ENCODE data around the gene ATXN7. TPM values are rescaled to one million over a fixed set of nuclear protein-coding genes. Genes with fewer than 3 reads are reported as not detected.

Gene ATXN7
- polyA plus RNA-seq, 1 donor from 2014 or later: 6.7 TPM

DNA sequence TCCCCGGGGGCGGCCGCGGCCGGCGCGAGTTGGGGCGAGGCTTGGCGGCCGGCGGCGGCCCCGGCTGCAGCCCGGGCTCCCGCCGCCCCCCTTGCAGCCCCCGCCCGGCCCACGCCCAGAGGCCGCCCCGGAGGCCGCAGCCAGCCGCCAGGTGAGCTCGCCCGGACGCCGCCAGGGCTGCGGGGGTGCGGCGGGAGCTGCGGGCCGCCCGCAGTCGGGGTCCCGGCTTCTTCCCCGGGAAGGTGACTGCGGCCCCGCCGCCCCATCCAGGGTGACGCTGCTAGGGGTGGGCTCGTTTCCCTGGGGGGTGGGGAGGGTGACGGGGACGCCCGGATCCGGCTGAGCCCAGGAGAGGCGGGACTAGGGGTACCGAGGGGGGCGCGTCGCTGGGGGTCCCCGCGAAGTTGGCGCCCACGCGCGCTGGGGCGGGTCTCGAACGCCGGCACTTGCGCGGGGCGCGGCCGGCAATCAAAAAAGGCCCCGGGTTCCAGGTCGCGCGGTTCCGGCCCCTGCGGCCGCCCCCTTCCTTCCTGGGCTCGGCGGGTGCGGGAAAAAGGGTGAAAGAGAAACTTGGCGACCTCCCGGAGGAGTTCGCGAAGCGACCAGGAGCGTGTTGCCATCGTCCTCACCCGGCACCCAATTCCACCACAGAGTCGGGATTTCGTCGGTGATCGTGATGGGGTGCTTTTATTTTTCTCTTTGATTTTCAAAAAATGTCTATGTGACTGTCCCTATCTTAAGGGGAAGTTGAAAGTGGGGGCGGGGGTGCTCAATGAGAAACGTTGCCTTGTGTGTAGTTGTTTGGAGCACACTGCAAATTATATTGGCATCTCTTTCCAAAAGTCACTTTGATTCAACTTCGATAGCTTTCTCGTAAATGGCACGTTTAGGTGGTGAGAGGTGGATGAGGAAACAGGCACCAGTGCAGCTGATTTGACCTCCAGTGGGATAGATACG, 619 bp downstream of the ATXN7 start:
- Histone ChIP-seq H3K36me3 (ENCODE audit: insufficient read depth, low read length) (no peaks in the 10 kb centered on the region), H3K9ac (ENCODE audit: low read length) (peak overlapping the region; percentile 68), H3K27ac (ENCODE audit: low read length) (no peak overlapping the region), H3F3A (ENCODE audit: insufficient read depth, low read length, poor library complexity, severe bottlenecking) (no peaks in the 10 kb centered on the region), H3K4me2 (ENCODE audit: low read length) (peak overlapping the region; percentile 12), H4K20me1 (ENCODE audit: insufficient read depth) (no peaks in the 10 kb centered on the region), H3K4me3 (ENCODE audit: low read length) (peak overlapping the region; percentile 80), H3K9me2 (ENCODE audit: insufficient read depth, low read length) (no peaks in the 10 kb centered on the region), H3K79me2 (replicated peaks; ENCODE audit: insufficient read depth, low read length) (peaks cover 20% of the 10 kb centered on the region), H3K27me3 (ENCODE audit: insufficient read depth, low read depth, low read length) (no peaks in the 10 kb centered on the region), H3K9me3 (ENCODE audit: low read length) (no peaks in the 10 kb centered on the region), H2AFZ (ENCODE audit: low read depth, low read length) (peak overlapping the region; percentile 52)
- TF ChIP-seq POLR2AphosphoS5 (IDR thresholded peaks at IDR 0.05) (peak; percentile 3), SMC3 (conservative IDR thresholded peaks at IDR 0.05; ENCODE audit: poor library complexity) (no peak), MXI1 (conservative IDR thresholded peaks at IDR 0.05; ENCODE audit: poor library complexity, severe bottlenecking) (peak; percentile 22)

DNA sequence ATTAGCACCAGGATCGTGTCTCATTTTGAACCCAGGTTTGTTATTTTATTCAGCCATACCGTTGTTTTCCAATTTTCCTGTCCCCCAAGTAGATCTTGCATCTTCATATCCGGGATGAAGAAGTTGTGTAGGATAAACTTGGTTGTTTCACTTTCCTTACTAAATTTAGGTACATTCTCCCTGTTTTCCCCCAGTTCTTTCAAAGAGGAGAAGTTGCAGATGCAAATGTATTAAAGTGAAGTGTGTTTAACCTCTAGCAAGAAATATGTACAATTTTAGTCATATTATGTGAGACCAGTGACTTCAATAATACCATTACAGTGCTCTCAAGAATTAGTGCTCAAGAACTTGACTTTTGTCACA, 1.3 kb downstream of the ATXN7 start:
- H3K9me3 ChIP-seq (ENCODE audit: low read length): no peaks in the 10 kb centered on the region
- H3K9me2 ChIP-seq (ENCODE audit: insufficient read depth, low read length): no peaks in the 10 kb centered on the region
- TF ChIP-seq, protein P1, sequence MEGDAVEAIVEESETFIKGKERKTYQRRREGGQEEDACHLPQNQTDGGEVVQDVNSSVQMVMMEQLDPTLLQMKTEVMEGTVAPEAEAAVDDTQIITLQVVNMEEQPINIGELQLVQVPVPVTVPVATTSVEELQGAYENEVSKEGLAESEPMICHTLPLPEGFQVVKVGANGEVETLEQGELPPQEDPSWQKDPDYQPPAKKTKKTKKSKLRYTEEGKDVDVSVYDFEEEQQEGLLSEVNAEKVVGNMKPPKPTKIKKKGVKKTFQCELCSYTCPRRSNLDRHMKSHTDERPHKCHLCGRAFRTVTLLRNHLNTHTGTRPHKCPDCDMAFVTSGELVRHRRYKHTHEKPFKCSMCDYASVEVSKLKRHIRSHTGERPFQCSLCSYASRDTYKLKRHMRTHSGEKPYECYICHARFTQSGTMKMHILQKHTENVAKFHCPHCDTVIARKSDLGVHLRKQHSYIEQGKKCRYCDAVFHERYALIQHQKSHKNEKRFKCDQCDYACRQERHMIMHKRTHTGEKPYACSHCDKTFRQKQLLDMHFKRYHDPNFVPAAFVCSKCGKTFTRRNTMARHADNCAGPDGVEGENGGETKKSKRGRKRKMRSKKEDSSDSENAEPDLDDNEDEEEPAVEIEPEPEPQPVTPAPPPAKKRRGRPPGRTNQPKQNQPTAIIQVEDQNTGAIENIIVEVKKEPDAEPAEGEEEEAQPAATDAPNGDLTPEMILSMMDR (IDR thresholded peaks at IDR 0.05; ENCODE audit: poor library complexity, severe bottlenecking): no peak
- TF ChIP-seq RAD21 (conservative IDR thresholded peaks at IDR 0.05) (no peak), EP300 (conservative IDR thresholded peaks at IDR 0.05; ENCODE audit: poor library complexity, severe bottlenecking) (no peak), EZH2 (IDR thresholded peaks at IDR 0.05; ENCODE audit: borderline replicate concordance, insufficient read depth, low read length, poor library complexity, severe bottlenecking) (no peak), TAF1 (IDR thresholded peaks at IDR 0.05; ENCODE audit: low read depth) (no peak), SMC3 (conservative IDR thresholded peaks at IDR 0.05; ENCODE audit: poor library complexity) (no peak), REST (IDR thresholded peaks at IDR 0.05; ENCODE audit: borderline replicate concordance) (no peak), MXI1 (conservative IDR thresholded peaks at IDR 0.05; ENCODE audit: poor library complexity, severe bottlenecking) (no peak), POLR2AphosphoS5 (IDR thresholded peaks at IDR 0.05) (no peak)
- no peaks in the 10 kb centered on the region for H3K27me3 ChIP-seq (ENCODE audit: insufficient read depth, low read depth, low read length)
- H3K4me2 ChIP-seq (ENCODE audit: low read length): peak overlapping the region; percentile 12
- H4K20me1 ChIP-seq (ENCODE audit: insufficient read depth): no peaks in the 10 kb centered on the region
- no peaks in the 10 kb centered on the region for H3F3A ChIP-seq (ENCODE audit: insufficient read depth, low read length, poor library complexity, severe bottlenecking)
- H2AFZ ChIP-seq (ENCODE audit: low read depth, low read length): no peak overlapping the region
- H3K36me3 ChIP-seq (ENCODE audit: insufficient read depth, low read length): no peaks in the 10 kb centered on the region
- peaks cover 20% of the 10 kb centered on the region for H3K79me2 ChIP-seq (replicated peaks; ENCODE audit: insufficient read depth, low read length)
- H3K27ac ChIP-seq (ENCODE audit: low read length): no peak overlapping the region
- H3K4me3 ChIP-seq (ENCODE audit: low read length): peak overlapping the region; percentile 80
- H3K9ac ChIP-seq (ENCODE audit: low read length): no peak overlapping the region
